Right forelimb (tissue), 1 donor: ENCODE results near the gene AURKB.
"Not testable (repeated sequence)": the region's sequence is repeated elsewhere in the genome, so short reads cannot be mapped to it uniquely, and the experiment has no call there.

Experiments
- DNase-seq: peaks from one replicate; pipeline ENCODE4 v3.0.0-alpha.2; 2018

The AURKB gene

DNA sequence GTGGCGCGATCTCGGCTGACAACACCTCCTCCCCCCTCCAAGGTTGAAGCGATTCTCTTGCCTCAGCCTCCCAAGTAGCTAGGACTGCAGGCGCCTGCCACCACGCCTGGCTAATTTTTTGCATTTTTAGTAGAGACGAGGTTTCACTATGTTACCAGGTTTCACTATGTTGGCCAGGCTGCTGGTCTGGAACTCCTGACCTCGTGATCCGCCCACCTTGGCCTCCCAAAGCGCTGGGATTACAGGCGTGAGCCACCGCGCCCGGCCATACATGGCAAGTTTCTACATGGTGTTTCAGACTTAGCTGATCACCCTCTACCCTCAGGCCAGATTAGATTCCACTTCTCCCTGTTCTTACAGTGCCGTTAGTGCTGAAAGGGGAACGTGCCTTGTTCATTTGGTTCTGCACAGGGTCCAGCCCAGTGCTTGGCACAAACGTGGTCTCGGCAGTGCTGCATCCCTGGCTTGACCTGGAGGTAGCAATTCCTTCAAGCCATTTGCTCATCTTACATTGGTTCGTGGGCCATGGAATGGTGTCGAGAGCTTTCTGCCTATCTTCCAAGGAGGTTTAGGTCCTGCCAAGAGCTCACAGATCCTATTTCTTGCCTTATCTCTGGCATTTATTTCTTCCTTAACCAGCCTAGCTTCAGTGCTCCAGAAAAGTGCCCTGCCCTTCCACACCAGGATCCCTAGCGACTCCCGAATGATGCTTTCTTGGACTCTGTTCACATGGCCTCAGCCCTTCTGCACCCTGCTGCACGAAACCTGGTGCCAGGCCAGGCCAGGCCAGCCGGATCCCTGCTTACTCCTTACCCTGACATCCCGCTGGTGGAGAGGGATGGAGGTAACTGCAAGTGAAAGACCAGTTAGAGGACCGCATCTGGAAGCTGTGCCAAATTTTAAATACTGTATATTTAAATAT, 14.8 kb upstream of the AURKB start:
- no peak for DNase-seq

DNA sequence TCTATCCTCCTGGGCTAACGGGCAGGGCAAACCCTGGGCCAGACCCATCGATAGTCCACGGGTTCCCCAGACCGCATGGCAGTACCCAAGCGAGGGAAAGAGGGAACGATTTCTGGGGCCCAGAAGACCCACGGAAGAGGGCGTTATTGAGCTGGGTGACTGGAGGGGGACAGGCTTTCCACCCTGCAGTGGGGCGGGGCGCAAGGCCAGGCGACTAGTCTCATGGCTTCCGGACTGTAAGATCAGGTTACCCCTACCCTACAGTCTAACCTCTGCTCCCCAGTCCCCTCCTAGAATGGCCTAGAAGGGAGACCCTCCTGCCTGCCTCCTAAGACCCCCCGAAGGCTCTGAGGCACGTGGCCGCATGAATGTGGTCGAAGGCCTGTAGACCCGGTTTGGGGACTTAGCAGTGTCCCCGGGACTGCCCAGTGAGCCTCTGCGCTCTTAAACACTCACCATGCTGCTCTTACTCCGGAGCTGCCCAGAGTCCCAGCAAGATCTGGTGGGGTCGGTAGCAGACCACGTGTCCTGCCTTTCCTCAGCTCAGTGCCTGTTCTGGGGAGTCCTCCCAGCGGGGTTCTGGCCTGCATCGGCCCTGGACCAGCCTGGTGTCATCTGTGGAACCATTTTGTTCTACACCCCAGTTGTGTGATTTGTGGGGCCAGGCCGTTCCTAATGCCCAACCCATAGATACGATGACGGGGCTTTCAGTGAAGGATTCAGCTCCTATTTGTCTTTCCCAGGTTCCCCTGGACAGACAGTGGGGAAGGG, 13.2 kb upstream of the AURKB start:
- no peak for DNase-seq

DNA sequence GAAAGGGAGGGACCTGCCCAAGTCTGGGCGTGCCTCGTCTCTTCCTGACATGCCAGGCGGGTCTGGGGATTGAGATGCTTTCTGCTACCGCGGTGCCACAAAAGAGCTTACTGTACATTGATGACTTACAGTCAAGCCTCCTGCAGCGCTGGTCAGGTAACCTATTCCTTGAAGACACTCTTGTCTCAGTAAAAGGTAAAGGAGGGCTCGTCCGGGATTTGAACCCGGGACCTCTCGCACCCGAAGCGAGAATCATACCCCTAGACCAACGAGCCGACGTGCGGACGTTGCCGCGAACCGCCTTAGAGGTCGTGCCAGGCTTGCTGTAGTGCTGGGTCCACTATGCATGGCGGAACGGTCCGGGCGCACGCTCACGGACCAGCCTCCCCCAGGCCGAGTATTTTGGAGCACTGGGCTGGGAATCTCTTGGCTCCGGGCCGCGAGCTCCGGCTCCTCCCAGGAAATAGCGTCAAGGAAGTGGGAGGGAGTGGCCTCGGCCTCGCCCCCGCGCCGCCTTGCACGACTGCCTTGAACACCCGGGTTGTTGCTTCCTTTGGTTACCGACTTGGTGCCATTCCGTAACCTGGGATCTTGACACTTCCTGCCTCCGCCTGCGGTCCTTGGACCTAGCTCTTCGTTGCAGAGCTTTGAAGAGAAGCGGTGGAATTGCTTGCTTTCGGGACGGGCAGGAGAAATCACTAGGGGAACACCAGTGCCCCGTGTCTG, 12.4 kb upstream of the AURKB start:
- peak; percentile 97 for DNase-seq

DNA sequence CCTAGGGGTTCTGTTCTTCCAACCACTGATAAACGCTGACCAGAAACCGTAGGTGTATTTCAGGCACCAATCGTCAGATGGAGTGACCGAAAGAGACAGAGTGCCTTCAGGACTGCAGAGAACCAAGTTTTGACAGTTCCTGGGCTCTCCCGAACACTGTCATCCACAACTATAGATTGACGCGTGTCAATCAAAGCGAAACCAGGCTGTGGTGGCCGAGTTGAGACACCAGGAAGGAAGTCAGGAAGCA, 11.9 kb upstream of the AURKB start:
- DNase-seq, result no peak

DNA sequence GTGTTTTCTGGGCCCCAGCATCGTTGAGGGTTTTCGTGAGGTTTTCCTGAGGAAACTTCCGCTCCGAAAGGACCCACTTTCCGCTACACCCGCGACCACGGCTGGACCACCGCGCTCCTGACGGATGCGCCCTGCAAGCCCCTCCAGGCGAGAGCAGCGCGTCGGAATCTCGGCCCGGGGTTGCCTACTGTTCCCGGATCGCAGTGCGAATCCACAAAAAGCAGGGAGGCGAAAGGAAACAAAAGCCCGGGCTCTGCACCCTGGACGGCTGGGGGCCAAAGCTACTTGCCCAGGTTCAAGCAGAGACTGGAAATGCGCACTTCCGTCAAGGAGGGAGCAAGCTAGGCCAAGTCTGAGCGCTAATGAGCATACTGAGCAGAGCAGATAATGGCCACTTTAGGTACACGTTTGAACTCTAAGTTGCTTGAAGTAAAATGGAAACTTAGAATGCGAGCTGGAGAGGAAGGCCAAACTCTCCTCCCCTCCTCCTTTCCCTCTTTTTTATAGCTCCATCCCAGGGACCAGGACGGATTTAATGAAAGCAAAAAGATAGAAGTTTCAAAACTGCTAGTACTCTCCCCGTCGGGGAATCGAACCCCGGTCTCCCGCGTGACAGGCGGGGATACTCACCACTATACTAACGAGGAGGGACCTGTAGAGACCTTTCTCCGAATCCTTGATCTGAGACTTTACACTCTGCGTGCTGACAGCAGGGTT, 11.4 kb upstream of the AURKB start:
- peak; percentile 96 for DNase-seq

DNA sequence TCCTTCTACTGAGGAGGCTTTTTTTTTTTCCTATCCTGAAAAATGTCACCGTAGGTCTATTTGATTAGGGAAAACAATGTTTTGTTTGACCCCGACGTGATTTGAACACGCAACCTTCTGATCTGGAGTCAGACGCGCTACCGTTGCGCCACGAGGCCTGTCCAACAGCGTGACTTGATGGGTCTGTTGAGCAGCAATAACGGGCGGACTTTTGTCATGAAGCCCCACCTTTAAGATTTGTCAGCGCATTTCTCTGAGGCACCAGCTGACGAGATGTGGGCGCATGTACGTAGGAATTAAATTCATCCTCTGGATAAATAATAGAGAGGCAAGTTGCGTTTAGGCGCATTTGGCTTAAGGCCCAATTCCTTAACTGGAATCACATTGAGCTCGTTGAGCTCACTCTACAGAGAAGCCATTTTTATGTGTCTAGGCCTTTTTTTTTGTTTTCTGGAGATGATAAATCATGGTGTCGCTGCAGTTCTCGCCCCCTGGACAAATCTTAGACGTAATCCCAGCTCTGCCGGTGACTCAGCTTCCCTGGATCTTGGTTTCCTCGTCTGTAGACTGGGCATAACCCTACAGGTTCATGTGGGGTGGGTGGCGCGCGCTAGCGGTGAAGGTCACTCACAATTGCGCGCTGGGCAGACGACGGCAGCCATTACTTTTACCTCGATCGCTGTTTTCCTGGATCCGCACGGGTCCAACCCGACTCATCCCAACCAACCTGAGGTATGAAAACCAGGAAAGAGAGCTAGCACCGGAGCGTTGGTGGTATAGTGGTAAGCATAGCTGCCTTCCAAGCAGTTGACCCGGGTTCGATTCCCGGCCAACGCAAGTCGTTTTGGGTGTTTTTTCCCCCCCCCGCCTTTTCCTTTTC, 10.6 kb upstream of the AURKB start:
- DNase-seq, result peak; percentile 98

DNA sequence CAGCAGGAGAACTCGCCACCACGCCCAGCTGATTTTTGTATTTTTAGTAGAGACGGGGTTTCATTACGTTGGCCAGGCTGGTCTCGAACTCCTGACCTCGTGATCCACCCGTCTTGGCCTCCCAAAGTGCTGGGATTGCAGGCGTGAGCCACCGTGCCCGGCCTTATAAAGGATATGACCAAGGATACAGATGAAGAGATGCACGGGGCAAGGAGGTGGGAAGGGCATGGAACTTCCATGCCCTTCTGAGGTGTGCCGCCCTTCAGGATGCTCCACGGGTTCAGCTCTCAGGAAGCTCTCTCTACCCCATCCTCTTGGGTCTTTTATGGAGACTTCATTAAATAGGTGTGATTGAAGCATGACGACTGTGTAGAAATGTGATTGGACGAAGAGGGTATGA, 3.6 kb upstream of the AURKB start:
- not testable (repeated sequence) for DNase-seq

DNA sequence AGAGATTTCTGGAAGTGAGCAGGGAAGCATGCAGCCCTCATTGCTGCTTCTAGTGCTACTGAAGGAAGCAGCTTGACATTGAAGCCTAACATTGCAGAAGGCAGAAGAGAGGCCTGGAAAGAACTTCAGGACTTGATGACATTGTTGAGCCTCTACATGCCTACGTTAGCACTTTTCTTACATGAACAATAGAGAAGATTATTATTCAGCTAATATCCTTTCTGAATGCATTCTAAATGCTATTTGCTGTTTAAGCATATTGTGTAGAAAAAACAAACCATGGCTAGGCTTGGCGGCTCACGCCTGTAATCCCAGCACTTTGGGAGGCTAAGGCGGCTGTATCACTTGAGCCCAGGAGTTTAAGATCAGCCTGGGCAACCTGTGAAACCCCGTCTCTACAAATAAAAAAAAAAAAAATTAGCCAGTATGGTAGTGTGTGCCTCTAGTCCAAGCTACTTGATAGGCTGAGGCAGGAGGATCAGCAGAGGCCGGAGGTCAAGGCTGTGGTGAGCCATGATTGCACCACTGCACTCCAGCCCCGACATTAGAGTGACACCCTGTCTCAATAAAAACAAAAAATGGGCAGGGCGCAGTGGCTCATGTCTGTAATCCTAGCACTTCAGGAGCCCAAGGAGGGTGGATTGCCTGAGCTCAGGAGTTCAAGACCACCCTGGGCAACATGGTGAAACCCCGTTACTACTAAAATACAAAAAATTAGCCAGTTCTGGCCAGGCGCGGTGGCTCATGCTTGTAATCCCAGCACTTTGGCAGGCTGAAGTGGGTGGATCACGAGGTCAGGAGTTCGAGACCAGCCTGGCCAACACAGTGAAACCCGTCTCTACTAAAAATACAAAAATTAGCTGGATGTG, 2.2 kb upstream of the AURKB start:
- DNase-seq, result no peak

DNA sequence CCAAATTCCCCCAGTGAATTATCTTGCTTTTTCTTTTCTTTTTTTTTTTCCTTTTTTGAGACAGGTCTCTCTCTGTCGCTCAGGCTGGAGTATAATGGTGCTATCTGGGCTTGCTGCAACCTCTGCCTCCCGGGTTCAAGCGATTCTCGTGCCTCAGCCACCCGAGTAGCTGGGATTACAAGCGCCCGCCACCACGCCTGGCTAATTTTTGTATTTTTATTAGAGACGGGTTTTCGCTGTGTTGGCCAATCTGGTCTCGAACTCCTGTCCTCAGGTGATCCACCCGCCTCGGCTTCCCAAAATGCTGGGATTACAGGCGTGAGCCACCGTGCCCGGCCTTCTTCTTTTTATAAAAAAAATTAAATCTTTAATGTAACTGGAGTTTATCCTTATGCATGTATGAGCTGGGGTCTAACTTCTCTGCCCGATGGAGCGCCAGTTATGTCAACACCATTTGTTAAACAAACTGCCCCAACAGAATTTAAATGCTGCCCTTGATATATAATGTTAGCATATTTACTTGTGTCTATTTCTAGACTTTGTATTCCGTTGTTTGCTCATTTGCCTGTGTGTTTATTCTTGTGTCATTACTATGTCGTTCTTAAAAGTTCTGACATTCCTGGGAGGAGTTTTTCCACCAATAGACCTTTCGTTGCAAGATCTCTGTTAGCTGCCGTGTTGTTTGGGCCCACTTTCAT, 535 bp upstream of the AURKB start:
- peak; percentile 49 for DNase-seq

DNA sequence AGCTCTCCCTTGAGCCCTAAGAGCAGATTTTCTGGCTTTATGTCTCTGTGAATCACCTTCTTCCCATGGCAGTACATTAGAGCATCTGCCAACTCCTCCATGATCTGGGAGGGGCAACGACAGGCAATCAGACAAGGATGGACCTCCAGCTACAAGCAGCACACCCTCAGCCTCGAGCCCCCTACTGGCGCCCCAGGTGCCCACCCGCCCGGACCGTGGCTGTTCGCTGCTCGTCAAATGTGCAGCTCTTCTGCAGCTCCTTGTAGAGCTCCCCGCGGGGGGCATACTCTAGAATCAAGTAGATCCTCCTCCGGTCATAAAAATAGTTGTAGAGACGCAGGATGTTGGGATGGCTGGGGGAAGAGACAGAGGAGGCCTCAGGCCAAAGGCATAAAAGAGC, 3.8 kb downstream of the AURKB start:
- DNase-seq, result no peak

DNA sequence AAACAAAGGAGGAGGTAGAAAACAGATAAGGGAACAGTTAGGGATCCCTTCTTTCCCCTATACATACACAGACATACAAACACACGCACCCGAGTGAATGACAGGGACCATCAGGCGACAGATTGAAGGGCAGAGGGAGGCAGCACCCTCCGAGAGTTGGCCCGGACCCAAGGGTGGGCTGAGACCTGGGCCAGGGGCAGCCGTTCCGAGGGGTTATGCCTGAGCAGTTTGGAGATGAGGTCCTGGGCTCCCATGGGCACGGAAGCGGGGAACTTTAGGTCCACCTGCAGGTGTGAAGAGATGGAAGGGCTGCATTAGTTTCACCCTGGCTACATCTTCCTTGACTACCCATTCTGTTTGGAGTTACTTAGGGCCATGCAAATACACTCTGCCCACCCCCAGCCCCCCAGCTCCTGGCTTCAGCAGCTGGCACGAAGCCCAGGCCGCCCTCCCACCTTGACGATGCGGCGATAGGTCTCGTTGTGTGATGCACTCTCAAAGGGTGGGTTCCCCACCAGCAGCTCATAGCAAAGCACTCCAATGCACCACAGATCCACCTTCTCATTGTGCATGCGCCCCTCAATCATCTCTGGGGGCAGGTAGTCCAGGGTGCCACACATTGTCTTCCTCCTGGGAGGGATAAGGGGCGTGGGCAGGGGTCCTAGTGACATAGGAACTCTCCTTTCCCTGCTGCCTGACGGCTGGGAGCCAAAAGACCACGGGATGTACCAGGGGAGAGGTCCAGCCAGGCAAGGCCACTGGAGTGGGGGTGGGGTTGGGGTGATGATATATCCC, 5.4 kb downstream of the AURKB start:
- DNase-seq, result no peak

DNA sequence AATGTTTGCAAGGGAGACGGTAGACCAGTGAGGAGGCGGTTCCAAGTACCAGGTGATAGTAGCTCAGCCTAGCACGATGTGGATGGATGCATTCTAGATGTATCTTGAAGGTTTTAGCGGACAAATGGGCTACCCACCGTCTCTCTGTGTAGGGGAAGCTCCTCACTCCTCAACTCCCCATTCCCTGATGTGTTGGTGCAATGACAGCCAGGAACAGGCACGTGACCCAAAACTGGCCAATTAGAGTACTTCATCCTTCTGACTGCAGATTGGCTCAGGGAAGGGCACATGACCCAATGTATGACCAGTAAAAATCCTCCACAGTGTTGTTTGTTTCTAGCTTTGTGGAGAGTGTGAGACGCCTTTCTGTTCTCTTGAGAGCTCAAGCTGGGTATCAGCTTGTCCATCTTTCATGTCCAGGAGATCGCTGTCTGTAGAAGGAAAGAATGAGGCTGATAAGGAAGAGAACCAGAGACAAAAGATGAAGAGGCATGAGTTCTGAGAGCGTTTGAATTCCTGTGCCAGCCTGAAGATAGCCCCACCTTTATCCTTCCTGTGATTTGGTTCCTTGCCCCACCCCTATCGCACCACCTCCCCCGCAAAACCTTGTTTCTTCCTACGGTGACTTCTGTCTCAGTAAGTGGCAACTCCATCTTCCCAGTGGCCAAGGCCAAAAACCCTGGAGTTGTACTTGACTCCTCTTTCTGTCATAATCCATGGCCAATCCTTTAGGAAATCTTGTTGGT, 18.1 kb downstream of the AURKB start:
- DNase-seq, result peak; percentile 81

DNA sequence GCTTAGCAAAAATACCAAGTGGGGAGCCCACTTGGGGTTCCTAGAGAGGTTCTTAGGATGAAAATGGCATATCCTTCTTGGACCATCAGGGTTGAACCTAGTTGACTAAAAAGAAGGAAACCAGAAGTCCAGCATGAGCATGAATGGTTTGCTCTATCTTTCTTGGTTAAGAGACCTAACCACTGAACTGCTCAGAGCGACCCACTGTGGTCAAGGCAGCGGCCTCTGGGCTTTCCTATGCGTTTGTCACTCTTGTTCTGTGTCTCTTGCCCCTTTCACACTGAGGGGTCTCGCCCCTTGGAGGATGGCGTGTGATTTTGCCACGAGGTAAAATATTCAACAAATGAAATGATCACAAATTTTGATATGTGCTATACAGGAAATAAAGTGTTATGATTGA, 19.9 kb downstream of the AURKB start:
- DNase-seq, result no peak

DNA sequence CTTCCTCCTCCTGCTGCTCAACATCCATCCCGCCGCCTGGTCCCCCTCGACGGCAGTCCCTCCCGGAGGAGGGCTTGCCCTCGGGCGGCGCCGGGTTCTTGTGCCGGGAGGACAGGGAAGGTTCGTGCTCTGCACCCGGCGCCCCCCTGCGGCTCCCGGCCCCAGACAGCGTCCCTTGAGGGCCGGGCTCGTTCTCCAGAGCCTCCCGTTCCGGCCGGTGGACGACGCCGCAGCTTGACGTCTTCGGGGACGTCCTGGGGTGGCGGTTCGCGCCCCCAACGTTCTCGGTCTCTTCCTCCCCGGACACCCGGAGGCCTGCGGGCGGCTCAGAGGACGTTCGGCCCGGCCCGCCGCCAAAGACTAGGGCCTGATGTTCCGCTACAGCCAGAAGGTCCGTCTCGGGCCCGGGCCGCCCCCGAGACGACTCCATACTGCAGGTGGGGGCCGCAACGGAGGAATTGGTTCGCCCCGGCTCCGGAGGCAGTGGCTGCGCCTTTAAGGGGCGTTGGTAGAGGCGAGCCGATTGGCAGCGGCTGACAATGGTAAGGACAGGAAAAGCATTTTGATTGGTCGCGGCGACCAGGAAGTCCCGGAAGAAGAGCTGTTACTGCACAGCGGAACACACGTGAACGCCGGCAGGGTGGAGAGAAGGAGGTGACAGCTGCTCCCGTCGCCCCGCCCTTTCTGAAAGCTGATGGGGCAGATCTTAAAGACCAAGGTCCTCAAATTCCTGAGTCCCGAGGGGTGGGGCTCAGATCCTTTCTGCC, 20.5 kb downstream of the AURKB start, which contains the start of gene BORCS6:
TSS of gene BORCS6 (minus strand) at position 470 of the 767 bp plus-strand sequence. CDS start at position 430, 40 bp downstream.
- DNase-seq, result peak; percentile 92

DNA sequence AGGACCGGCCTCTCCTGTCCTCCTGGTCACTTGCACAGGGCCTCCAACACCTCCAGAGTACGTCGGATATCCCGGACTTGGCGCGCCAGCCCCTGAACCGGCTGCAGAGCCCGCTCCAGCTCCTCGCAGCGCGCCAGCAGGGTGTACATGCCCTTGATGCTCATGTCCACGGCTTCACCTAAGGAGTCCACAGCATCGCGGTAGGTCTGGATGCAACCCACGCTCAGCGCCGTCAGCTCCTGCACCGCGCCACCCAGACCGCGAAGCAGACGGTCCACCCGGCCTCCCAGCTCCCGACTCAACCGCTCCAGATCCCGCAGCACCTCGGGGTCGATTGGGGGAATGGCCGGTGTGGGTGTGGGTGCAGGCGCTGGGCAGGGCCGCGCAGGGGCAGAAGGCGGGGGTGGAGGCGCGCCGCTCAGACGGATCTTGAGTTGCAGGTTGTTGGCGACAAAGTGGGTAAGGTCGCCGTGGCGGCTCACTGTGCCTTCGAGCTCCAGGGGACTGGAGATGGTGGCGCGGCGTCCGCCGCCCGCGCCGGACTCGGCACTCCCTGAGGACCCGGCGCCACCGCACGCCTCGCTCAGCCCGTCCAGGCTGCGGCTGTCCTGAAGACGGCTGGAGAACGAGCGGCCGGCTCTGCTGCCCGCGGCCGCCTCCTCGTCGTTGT, 21.2 kb downstream of the AURKB start:
- DNase-seq, result peak; percentile 56

DNA sequence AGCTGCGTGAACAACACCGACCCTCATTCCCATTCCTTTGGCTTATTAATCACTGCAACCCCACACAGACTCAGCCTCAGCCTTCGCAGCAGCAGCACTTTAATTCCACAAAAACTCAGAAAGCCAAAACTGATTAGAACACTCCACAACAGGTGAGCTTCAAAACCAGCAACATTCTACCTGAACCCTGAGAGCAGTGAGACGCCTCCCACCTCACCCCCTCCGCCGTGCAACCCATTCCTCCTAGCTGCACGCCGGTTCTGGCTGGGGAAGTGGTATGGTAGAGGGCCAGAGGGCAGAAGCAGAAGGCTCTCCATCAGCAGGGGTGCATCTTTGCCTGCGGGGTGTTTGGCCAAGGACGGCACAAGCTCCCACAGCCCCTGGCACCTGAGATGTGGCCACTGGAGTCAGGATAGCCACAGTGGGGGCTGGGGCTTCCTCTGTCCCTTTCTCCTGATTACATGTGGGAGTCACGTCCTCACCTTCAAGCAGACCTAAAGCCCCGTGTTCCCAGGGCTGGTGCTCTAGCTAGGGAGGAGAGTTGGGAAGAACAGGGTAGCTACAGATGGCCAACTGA, 22.0 kb downstream of the AURKB start:
- no peak for DNase-seq
